OCI-LY3 (cell line): ENCODE data around the gene ACADVL.

Source experiments
- CTCF ChIP-seq: fragments of 200-600, 300-600 bp; sonication (generic); IDR thresholded peaks from 2 replicates; pipeline ENCODE4 v1.5.1; 2014; ENCODE audit warnings: antibody characterized with exemption, low read length, low read depth
- EZH2phosphoT487 ChIP-seq: fragments of 200-600 bp; shearing (Covaris generic); IDR thresholded peaks from 2 replicates; pipeline ENCODE4 v1.6.1; 2018; ENCODE audit warnings: antibody characterized with exemption, mixed run types, low read depth

- TF ChIP-seq CTCF: no peak
- no peak for TF ChIP-seq EZH2phosphoT487
These were observed 4.0 kb upstream of the ACADVL start for GRCh38 chr17:7215652-7216180.
